Adrenal gland (tissue), 5 donors: ENCODE data around the gene AKR1A1.

ENCODE experiments used
- CTCF ChIP-seq, 6 experiments: fragments of 450-650 bp in 4 of 6; fragments of 200-600 bp in 2 of 6; sonication (generic) in 1 of 6; IDR thresholded peaks; 1 replicate in 5 of 6; 2 replicates in 1 of 6; pipeline versions ENCODE4 v1.5.1 to v1.8.0; 2016 to 2021; ENCODE audit warnings: antibody characterized with exemption in 6 of 6, mild to moderate bottlenecking in 2 of 6, moderate library complexity in 1 of 6
- POLR2A ChIP-seq, 2 donors: fragments of 450-650 bp; IDR thresholded peaks; one replicate each; pipeline ENCODE4 v1.6.1; 2017; ENCODE audit warnings: antibody characterized with exemption in 2 of 2, mild to moderate bottlenecking in 2 of 2, moderate library complexity in 1 of 2
- donor health status: DM: no; HTN: no; CAD: no.

- TF ChIP-seq CTCF (IDR thresholded peaks at IDR 0.05), result no peak
- TF ChIP-seq POLR2A (IDR thresholded peaks at IDR 0.05), result no peak
Observed at GRCh38 chr1:45615885-45616284, 65.3 kb downstream of the AKR1A1 start.
